GM18526 (cell line): ENCODE measurements around the gene HAUS8.

ENCODE experiments used
- POLR2A ChIP-seq: IDR thresholded peaks from 3 replicates; pipeline ENCODE4 v1.6.1; 2011; ENCODE audit not compliant: insufficient read length; ENCODE audit errors: extremely low read depth

The HAUS8 gene

GRCh38 chr19:17001603-17002183 lies 73.6 kb downstream of the HAUS8 start:
- no peak for TF ChIP-seq POLR2A
